Ovary (tissue), 9 donors: Measurements from ENCODE around the gene HTR3D. TPM values are rescaled to one million over a fixed set of nuclear protein-coding genes. Genes with fewer than 3 reads are reported as not detected.

Experiments
- DNase-seq, 5 donors: peaks; one replicate each; pipeline ENCODE4 v3.0.0-alpha.2; 2019 to 2020
- H3K27ac ChIP-seq, 2 donors: fragments of 200-600 bp; one replicate each; pipeline versions ENCODE4 v1.5.1 to v1.8.0; 2019 to 2022
- H3K27me3 ChIP-seq: fragments of 200-600 bp; one replicate; pipeline ENCODE4 v1.8.0; 2022
- H3K36me3 ChIP-seq: fragments of 200-600 bp; sonication (generic); one replicate; pipeline ENCODE4 v1.5.1; 2019
- H3K4me1 ChIP-seq: one replicate; pipeline ENCODE4 v1.8.1; 2013; ENCODE audit warnings: mild to moderate bottlenecking, moderate library complexity; ENCODE audit not compliant: insufficient read depth
- H3K4me3 ChIP-seq: fragments of 200-600 bp; sonication (generic); one replicate; pipeline ENCODE4 v1.5.1; 2017
- H3K9me3 ChIP-seq, 2 donors: fragments of 200-600 bp in 1 of 2; sonication (generic) in 1 of 2; one replicate each; pipeline versions ENCODE4 v1.5.1 to v1.8.1; 2013 to 2019; ENCODE audit warnings: mild to moderate bottlenecking in 1 of 2, moderate library complexity in 1 of 2
- CTCF ChIP-seq, 3 donors: fragments of 450-650 bp in 2 of 3; fragments of 200-600 bp in 1 of 3; IDR thresholded peaks; one replicate each; pipeline versions ENCODE4 v1.5.1 to v1.8.0; 2016 to 2022; ENCODE audit warnings: antibody characterized with exemption in 3 of 3, mild to moderate bottlenecking in 1 of 3
- EP300 ChIP-seq: sonication (generic); formaldehyde crosslinking; IDR thresholded peaks from one replicate; pipeline ENCODE4 v1.6.1; 2017; ENCODE audit warnings: antibody characterized with exemption
- POLR2A ChIP-seq: fragments of 450-650 bp; IDR thresholded peaks from one replicate; pipeline ENCODE4 v1.6.1; 2017; ENCODE audit warnings: antibody characterized with exemption, mild to moderate bottlenecking, moderate library complexity
- WGBS, 3 donors: extraction: QIAGEN DNeasy Blood & Tissue Kit in 1 of 3; methylation state at CpG; one replicate each; pipeline versions ENCODE4 v1.1.5 to v1.1.7; 2013 to 2017; 5-methylcytosine and 5-hydroxymethylcytosine counted together
- intact Hi-C, 4 donors: fragments of 100-400 bp; cut with DNase I; formaldehyde crosslinking; loops; one replicate each; pipeline versions ENCODE4 v1.11.0 to v1.15.1; 2022 to 2023
- polyA plus RNA-seq, 2 donors: library from polyadenylated mRNA; stranded (reverse); fragments of 200-250 nt in 1 of 2; fragments of 350-450 nt in 1 of 2; fragmentation: Illumina TruSeq in 1 of 2; extraction: RNeasy Lipid Tissue Mini Kit (QIAGEN cat#74804) in 1 of 2; gene quantifications; one replicate each; pipeline ENCODE4 v1.2.3, GENCODE V29; 2013 to 2014
- total RNA-seq, 7 donors: library from RNA; depleted of rRNA in 2 of 7; stranded (reverse); fragments of >200 nt in 2 of 7; fragmentation: NEBNext Ultra II Directional in 3 of 7; extraction: Animal tissue kit (Norgen Biotek cat#: 25700) in 3 of 7; gene quantifications; one replicate each; pipeline versions ENCODE4 v1.1.0 to v1.2.4, GENCODE V29; 2016 to 2023
- donor health status: DM: no; HTN: no; CAD: no; lungs with moderate emphysema.
- donor health status: DM: no; HTN: no; CAD: no.
- donor health status: Bipolar disorder and iron deficiency.
- donor health status: DM: yes; HTN: yes; CAD: no.
- donor health status: DM: no; HTN: no; CAD: no.
- donor health status: DM: yes; HTN: yes; CAD: no.

Gene HTR3D
- total and polyA plus RNA-seq, 9 donors, result 0.24 TPM; not detected in 8

- Histone ChIP-seq H3K4me3 (no peak overlapping the region), H3K9me3 (no peaks in the 10 kb centered on the region), H3K27ac (no peak overlapping the region), H3K27me3 (no peaks in the 10 kb centered on the region), H3K4me1 (peaks cover 2% of the 10 kb centered on the region), H3K36me3 (no peaks in the 10 kb centered on the region)
- intact Hi-C loops, result loop anchor here in 1 of 4 donors (10.0 kb wide), 1 partner anchor 103 kb away; no protein-coding TSS in a partner anchor
- TF ChIP-seq EP300, result no peak
- TF ChIP-seq CTCF (IDR thresholded peaks at IDR 0.05), result no peak
- TF ChIP-seq POLR2A, result no peak
- 57 to 79% (median 59%) methylated on average over 3 of the region's 3 CpGs for WGBS, 3 donors
- DNase-seq, result no peak
These were observed 23.4 kb upstream of the HTR3D start for GRCh38 chr3:184008161-184008560.

GRCh38 chr3:184011230-184011876, 20.2 kb upstream of the HTR3D start:
- intact Hi-C loops, result no loop called here
- DNase-seq, result no peak
- Histone ChIP-seq H3K9me3 (no peaks in the 10 kb centered on the region), H3K27me3 (no peaks in the 10 kb centered on the region), H3K27ac (no peak overlapping the region), H3K4me3 (no peak overlapping the region), H3K36me3 (no peaks in the 10 kb centered on the region), H3K4me1 (no peaks in the 10 kb centered on the region)
- 59 to 95% (median 62%) methylated on average over 4 of the region's 4 CpGs for WGBS, 3 donors
- TF ChIP-seq POLR2A, result no peak
- TF ChIP-seq EP300, result no peak
- TF ChIP-seq CTCF (IDR thresholded peaks at IDR 0.05), result no peak

GRCh38 chr3:184011937-184012889, 19.3 kb upstream of the HTR3D start:
- no peak overlapping the region for H3K27ac ChIP-seq
- no peaks in the 10 kb centered on the region for H3K36me3 ChIP-seq
- no peaks in the 10 kb centered on the region for H3K4me1 ChIP-seq
- intact Hi-C loops, result no loop called here
- H3K9me3 ChIP-seq, result no peaks in the 10 kb centered on the region
- TF ChIP-seq CTCF (IDR thresholded peaks at IDR 0.05), result no peak
- TF ChIP-seq POLR2A, result no peak
- no peak for TF ChIP-seq EP300
- no peaks in the 10 kb centered on the region for H3K27me3 ChIP-seq
- H3K4me3 ChIP-seq, result no peak overlapping the region
- WGBS, 3 donors, result 87 to 96% (median 90%) methylated on average over 6 of the region's 6 CpGs
- DNase-seq, result no peak

- DNase-seq, result no peak
- Histone ChIP-seq H3K27ac (no peak overlapping the region), H3K9me3 (no peaks in the 10 kb centered on the region), H3K27me3 (no peaks in the 10 kb centered on the region), H3K4me3 (no peak overlapping the region), H3K36me3 (no peaks in the 10 kb centered on the region), H3K4me1 (no peaks in the 10 kb centered on the region)
- TF ChIP-seq CTCF (IDR thresholded peaks at IDR 0.05) (no peak), POLR2A (no peak), EP300 (no peak)
- 83 to 91% (median 88%) methylated on average over 10 of the region's 10 CpGs for WGBS, 3 donors
- intact Hi-C loops, result loop anchor here in 2 of 4 donors (5.0 kb wide), 2 partner anchors 118 to 227 kb away; no protein-coding TSS in a partner anchor
These were observed 16.0 kb upstream of the HTR3D start for GRCh38 chr3:184015381-184016019.
